ENCODE data around the gene MSL3B.

- TF ChIP-seq POLR2A (IDR thresholded peaks at IDR 0.05) (no peak), CTCF (IDR thresholded peaks at IDR 0.05) (no peak)
Observed at GRCh38 chr2:233865838-233866237, 2.3 kb downstream of the MSL3B start.

All from transverse colon (tissue), 3 donors.